ENCODE data around the gene SMIM5. TPM values are rescaled to one million over a fixed set of nuclear protein-coding genes. Genes with fewer than 3 reads are reported as not detected.
"Not testable (repeated sequence)": the region's sequence is repeated elsewhere in the genome, so short reads cannot be mapped to it uniquely, and the experiment has no call there.

Gene SMIM5
- under 1 TPM in 1 of 3 donors, not detected in 2; 0.24 TPM for total RNA-seq

GRCh38 chr17:75632863-75633485 lies at the start of gene SMIM5:
SMIM5 (plus strand) TSS chr17:75633434; CDS start chr17:75640202, 6,768 bp downstream.
- DNase-seq (peak; percentile 83), ATAC-seq (peak; percentile 87 to 90)
- Mint-ChIP-seq H3K4me3 (no peak within 1 kb of the TSS), H3K36me3 (ENCODE audit: insufficient read depth) (no peaks in the 10 kb centered on the region), H3K9me3 (no peaks in the 10 kb centered on the region), H3K4me1 (ENCODE audit: low read depth) (peaks cover 9% of the 10 kb centered on the region), H3K27me3 (ENCODE audit: low read depth) (no peaks in the 10 kb centered on the region)

- Mint-ChIP-seq H3K4me1 (ENCODE audit: low read depth) (peaks cover 8% of the 10 kb centered on the region), H3K36me3 (ENCODE audit: insufficient read depth) (no peaks in the 10 kb centered on the region), H3K27me3 (ENCODE audit: low read depth) (peaks cover 5% of the 10 kb centered on the region), H3K4me3 (no peak overlapping the region), H3K9me3 (peaks cover 3% of the 10 kb centered on the region)
- DNase-seq = no peak
- no peak for ATAC-seq
Observed at GRCh38 chr17:75584849-75585175, 48.4 kb upstream of the SMIM5 start.

GRCh38 chr17:75587675-75588595 lies 45.3 kb upstream of the SMIM5 start, which contains the start of gene MYO15B:
MYO15B (plus strand) TSS chr17:75587800; CDS start chr17:75588058, 258 bp downstream.
- no peaks in the 10 kb centered on the region for H3K9me3 Mint-ChIP-seq
- DNase-seq = peak; percentile 61
- H3K27me3 Mint-ChIP-seq (ENCODE audit: low read depth) = peaks cover 2% of the 10 kb centered on the region
- peaks cover 8% of the 10 kb centered on the region for H3K4me1 Mint-ChIP-seq (ENCODE audit: low read depth)
- peak within 1 kb of the TSS; percentile 68 for H3K4me3 Mint-ChIP-seq
- peak; percentile 51 to 54 for ATAC-seq
- H3K36me3 Mint-ChIP-seq (ENCODE audit: insufficient read depth) = no peaks in the 10 kb centered on the region

- H3K4me3 Mint-ChIP-seq = peak overlapping the region; percentile 49
- ATAC-seq (peak; percentile 29), DNase-seq (no peak)
- H3K36me3 Mint-ChIP-seq (ENCODE audit: insufficient read depth) = no peaks in the 10 kb centered on the region
- peaks cover 7% of the 10 kb centered on the region for H3K4me1 Mint-ChIP-seq (ENCODE audit: low read depth)
- peaks cover 2% of the 10 kb centered on the region for H3K27me3 Mint-ChIP-seq (ENCODE audit: low read depth)
- H3K9me3 Mint-ChIP-seq = no peaks in the 10 kb centered on the region
Observed at GRCh38 chr17:75588596-75589011, 44.6 kb upstream of the SMIM5 start.

- Mint-ChIP-seq H3K9me3 (no peaks in the 10 kb centered on the region), H3K4me1 (ENCODE audit: low read depth) (peaks cover 7% of the 10 kb centered on the region), H3K36me3 (ENCODE audit: insufficient read depth) (no peaks in the 10 kb centered on the region), H3K27me3 (ENCODE audit: low read depth) (peaks cover 2% of the 10 kb centered on the region), H3K4me3 (peak overlapping the region; percentile 74)
- peak; percentile 93 for DNase-seq
- peak; percentile 84 to 91 for ATAC-seq
Observed at GRCh38 chr17:75589012-75589918, 44.0 kb upstream of the SMIM5 start.

GRCh38 chr17:75589919-75590303 lies 43.3 kb upstream of the SMIM5 start:
- no peak for ATAC-seq
- Mint-ChIP-seq H3K4me3 (peak overlapping the region; percentile 8), H3K9me3 (no peaks in the 10 kb centered on the region), H3K27me3 (ENCODE audit: low read depth) (peaks cover 2% of the 10 kb centered on the region), H3K4me1 (ENCODE audit: low read depth) (peaks cover 7% of the 10 kb centered on the region), H3K36me3 (ENCODE audit: insufficient read depth) (no peaks in the 10 kb centered on the region)
- no peak for DNase-seq

- H3K4me1 Mint-ChIP-seq (ENCODE audit: low read depth) = peaks cover 7% of the 10 kb centered on the region
- no peak for DNase-seq
- H3K27me3 Mint-ChIP-seq (ENCODE audit: low read depth) = peaks cover 2% of the 10 kb centered on the region
- no peaks in the 10 kb centered on the region for H3K36me3 Mint-ChIP-seq (ENCODE audit: insufficient read depth)
- ATAC-seq = no peak
- H3K4me3 Mint-ChIP-seq = peak overlapping the region; percentile 8
- H3K9me3 Mint-ChIP-seq = no peaks in the 10 kb centered on the region
Observed at GRCh38 chr17:75590314-75590761, 42.9 kb upstream of the SMIM5 start.

- peak overlapping the region; percentile 6 for H3K4me3 Mint-ChIP-seq
- ATAC-seq = no peak
- peaks cover 7% of the 10 kb centered on the region for H3K4me1 Mint-ChIP-seq (ENCODE audit: low read depth)
- no peaks in the 10 kb centered on the region for H3K9me3 Mint-ChIP-seq
- H3K36me3 Mint-ChIP-seq (ENCODE audit: insufficient read depth) = no peaks in the 10 kb centered on the region
- H3K27me3 Mint-ChIP-seq (ENCODE audit: low read depth) = peaks cover 2% of the 10 kb centered on the region
- no peak for DNase-seq
Observed at GRCh38 chr17:75590849-75591721, 42.1 kb upstream of the SMIM5 start.

- H3K27me3 Mint-ChIP-seq (ENCODE audit: low read depth) = no peaks in the 10 kb centered on the region
- ATAC-seq (no peak), DNase-seq (no peak)
- H3K9me3 Mint-ChIP-seq = no peaks in the 10 kb centered on the region
- peaks cover 7% of the 10 kb centered on the region for H3K4me1 Mint-ChIP-seq (ENCODE audit: low read depth)
- no peak overlapping the region for H3K4me3 Mint-ChIP-seq
- no peaks in the 10 kb centered on the region for H3K36me3 Mint-ChIP-seq (ENCODE audit: insufficient read depth)
Observed at GRCh38 chr17:75591722-75592302, 41.4 kb upstream of the SMIM5 start.

GRCh38 chr17:75592348-75593020 lies 40.8 kb upstream of the SMIM5 start:
- Mint-ChIP-seq H3K27me3 (ENCODE audit: low read depth) (no peaks in the 10 kb centered on the region), H3K4me1 (ENCODE audit: low read depth) (peaks cover 7% of the 10 kb centered on the region), H3K9me3 (no peaks in the 10 kb centered on the region), H3K36me3 (ENCODE audit: insufficient read depth) (no peaks in the 10 kb centered on the region), H3K4me3 (no peak overlapping the region)
- DNase-seq = no peak
- no peak for ATAC-seq

GRCh38 chr17:75593430-75593829 lies 39.8 kb upstream of the SMIM5 start:
- not testable (repeated sequence) for ATAC-seq; H3K36me3 Mint-ChIP-seq (ENCODE audit: insufficient read depth); H3K4me1 Mint-ChIP-seq (ENCODE audit: low read depth); H3K9me3 Mint-ChIP-seq; H3K4me3 Mint-ChIP-seq; H3K27me3 Mint-ChIP-seq (ENCODE audit: low read depth); DNase-seq

- Mint-ChIP-seq H3K9me3 (no peaks in the 10 kb centered on the region), H3K4me1 (ENCODE audit: low read depth) (peaks cover 7% of the 10 kb centered on the region), H3K36me3 (ENCODE audit: insufficient read depth) (no peaks in the 10 kb centered on the region), H3K27me3 (ENCODE audit: low read depth) (no peaks in the 10 kb centered on the region), H3K4me3 (no peak overlapping the region)
- ATAC-seq (no peak), DNase-seq (no peak)
Observed at GRCh38 chr17:75594499-75595283, 38.5 kb upstream of the SMIM5 start.

Measured in activated T-cell treated with anti-CD3 and anti-CD28 coated beads, Interleukin-2, amount 50 U/mL, for 4 hours (primary cell).